GM21737 (cell line): ENCODE data around the gene CBARP.
A peak's percentile ranks its signal among the peaks of the same experiment; 100 is the strongest.

Experiments
- ATAC-seq: cut with Tn5 transposase; IDR thresholded peaks from one replicate; pipeline ENCODE4 v1.9.1; 2021; ENCODE audit warnings: mild to moderate bottlenecking, moderate library complexity; ENCODE audit not compliant: unreplicated experiment

Gene CBARP

DNA sequence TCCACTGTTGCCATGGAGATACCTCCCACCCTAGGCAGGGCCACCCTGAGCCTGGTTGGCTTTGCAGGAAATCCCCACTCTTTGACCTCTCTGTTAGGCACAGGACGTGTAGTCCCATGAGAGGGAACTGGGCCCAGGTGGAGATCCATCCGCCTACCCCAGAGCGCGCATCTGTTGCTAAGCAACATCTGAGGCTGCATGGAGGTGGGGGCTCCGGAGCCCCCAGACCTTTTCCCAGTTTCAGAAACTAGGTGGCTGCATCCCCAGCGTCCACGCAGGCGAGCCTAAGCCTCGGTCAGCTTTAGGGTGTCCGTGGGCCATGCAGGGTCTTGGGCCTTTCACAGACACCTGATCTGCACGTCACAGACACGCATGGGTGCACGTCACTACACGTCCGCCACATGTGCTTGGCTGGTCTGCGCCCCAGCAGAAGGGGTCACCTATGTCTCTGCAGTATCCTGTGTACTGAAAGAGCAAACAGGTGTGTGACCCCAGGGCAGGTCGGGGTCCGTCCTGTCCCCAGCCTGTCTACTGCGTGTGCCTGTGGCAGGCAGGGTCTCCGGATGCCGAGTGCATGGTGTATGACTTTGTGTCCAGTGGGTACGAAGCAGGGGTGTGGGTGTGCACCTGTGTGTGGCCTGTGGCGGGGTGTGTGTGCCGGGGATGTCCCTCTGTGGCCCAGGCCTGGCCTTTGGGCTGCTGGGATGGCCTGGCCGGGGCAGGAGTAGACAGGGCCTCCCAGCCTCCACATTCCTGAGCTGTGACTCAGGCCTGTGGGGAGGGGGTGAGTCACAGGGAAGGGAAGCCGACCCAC lies 27.2 kb upstream of the CBARP start:
- no peak for ATAC-seq

DNA sequence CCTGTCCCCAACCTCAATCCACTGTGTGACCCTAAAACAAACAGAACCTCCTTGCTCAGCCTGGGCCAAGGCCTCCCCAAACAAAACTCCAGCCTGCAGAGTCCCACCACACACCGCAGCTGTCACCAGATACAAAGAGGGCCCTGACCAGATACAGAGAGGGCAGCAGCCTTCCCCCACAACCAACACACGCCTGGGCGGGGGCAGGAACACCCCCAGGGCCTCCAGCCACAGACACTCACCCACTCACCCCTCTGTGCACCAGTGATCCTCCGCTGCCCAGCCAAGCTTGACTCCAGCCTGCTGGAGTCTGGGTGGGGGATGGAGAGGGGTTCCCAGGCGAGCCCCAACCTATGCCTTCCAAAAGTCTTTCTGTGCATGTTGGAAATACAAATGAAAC lies 25.4 kb upstream of the CBARP start:
- no peak for ATAC-seq

GRCh38 chr19:1262623-1263123 lies 24.9 kb upstream of the CBARP start:
- ATAC-seq = no peak

- no peak for ATAC-seq
Observed at GRCh38 chr19:1261798-1262622, 24.2 kb upstream of the CBARP start.

DNA sequence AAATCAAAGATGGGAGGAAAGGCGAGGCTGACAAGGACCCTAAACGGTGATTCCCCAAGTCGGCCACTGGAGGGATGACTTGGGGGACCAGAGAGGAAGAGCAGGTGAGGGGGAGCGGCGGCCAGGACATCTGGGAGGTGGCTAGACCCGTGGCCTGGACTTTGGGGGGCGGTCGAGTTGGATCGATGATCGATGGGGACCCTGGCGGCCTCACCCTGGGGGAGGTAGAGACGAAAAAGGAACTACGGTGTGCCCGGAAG lies 23.7 kb upstream of the CBARP start:
- no peak for ATAC-seq

GRCh38 chr19:1260749-1261537 lies 23.1 kb upstream of the CBARP start:
- peak; percentile 41 for ATAC-seq

GRCh38 chr19:1259876-1260748 lies 22.3 kb upstream of the CBARP start:
- ATAC-seq = peak; percentile 5

DNA sequence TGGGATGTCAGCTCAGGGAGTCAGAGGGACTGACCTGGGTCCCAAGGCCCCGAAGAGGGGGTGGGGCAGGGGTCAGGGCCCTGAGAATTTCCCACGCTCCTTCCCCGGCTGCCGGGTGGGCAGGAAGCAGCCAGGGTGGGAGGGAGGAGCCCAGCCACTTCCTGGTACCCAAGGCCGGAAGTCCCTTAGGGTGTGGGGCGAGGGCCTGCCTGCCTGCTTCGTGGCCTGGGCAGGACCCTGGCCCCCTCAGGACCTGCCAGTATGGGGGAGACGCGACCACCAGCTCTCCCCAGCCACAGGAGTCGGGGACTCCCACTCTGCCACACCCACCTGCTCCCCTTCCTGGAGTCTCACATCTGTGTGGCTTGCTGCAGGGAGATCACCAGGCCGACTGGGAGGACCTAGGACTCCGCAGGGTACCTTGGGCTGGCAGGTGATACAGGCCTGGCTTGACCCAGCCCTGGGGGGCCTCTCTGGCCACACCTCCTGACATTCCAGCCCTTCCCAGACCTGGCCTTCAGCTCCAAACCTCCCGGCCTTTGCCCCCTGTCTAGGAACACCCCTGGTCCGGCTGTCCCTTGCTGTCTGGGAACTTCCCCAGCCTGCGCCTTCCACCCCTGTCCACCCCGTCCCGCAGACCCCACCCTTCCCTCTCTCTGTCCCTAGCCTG lies 21.5 kb upstream of the CBARP start:
- ATAC-seq = peak; percentile 24

GRCh38 chr19:1258707-1259205 lies 21.0 kb upstream of the CBARP start:
- no peak for ATAC-seq

DNA sequence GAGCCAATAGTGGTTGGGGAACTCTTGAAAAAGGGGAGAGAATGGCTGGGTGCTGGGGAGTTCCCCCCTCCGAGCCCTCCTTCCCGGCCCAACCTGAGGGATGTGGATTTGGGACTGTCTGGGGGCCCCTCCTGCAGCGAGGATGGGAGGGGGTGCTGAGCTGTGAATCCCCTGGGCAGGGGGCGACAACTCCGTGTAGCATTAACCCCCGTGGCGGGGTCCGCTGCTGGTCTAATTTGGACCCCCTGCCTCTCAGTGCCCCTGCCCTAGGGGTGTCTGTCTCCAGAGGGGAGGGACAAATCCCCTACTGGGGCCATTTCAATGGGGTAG lies 20.3 kb upstream of the CBARP start:
- no peak for ATAC-seq

- ATAC-seq = no peak
Observed at GRCh38 chr19:1257475-1258162, 19.8 kb upstream of the CBARP start.

GRCh38 chr19:1256646-1257474 lies 19.1 kb upstream of the CBARP start:
- no peak for ATAC-seq

DNA sequence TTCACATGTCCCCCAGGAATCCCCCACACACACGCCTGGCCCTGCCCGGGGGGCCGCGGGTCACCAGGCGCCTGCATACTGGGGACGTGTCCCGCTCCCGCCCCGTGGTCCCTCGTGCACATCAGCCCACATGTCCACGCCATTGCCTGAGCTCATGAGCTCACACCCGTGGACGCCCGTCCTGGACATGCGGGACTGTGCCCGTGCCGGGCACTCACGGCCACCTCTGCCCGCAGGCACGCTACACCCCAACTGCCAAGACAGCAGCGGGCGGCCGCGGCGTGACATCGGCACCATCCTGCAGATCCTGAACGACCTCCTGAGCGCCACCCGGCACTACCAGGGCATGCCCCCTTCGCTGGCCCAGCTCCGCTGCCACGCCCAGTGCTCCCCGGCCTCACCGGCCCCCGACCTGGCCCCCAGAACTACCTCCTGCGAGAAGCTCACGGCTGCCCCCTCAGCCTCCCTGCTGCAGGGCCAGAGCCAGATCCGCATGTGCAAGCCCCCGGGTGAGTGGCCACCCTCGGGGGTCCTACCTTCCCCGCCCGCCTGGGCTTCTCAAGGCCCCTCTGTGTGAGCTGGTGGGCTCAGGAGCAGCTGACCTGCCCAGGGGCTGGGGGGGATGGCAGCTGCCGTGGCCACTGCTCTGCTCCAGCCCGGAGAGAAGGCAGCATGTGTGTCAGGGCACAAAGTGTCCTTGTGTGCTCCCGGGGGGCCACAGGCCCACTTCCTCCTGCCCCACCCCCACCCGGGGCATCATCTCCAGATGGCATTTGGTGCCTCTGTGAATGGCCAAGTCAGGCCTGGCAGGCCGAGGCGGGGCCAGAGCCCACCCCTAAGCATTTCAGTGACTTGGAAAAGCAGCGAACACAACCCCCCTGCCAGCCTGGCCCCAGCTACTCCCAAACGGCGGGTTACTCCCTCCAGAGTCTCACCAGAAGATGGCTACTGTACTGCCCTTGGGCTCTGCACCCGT lies 17.7 kb upstream of the CBARP start:
- no peak for ATAC-seq

GRCh38 chr19:1254530-1255185 lies 16.9 kb upstream of the CBARP start:
- ATAC-seq = no peak

DNA sequence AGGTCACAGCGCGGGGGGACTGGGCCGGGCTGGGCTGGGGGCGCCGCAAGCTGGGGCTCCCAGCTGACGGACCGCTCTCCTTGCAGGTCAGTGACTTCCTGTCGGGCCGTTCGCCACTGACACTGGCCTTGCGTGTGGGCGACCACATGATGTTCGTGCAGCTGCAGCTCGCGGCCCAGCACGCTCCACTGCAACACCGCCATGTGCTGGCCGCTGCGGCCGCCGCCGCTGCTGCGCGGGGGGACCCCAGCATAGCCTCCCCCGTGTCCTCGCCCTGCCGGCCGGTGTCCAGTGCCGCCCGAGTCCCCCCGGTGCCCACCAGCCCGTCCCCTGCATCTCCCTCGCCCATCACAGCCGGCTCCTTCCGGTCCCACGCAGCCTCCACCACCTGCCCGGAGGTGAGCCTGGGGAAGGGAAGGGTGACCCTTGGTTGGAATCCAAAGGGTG lies 16.3 kb upstream of the CBARP start:
- ATAC-seq = no peak

- ATAC-seq = no peak
Observed at GRCh38 chr19:1253514-1254080, 15.8 kb upstream of the CBARP start.
